RWPE2 (cell line): ENCODE measurements around the gene FGF2.

ENCODE experiments used
- ATAC-seq: fragments of 200-7000 bp; cut with Tn5 transposase; 3 replicates; pipeline ENCODE4 v1.9.1; 2021; ENCODE audit warnings: low read depth
- DNase-seq: peaks from one replicate; pipeline ENCODE4 v3.0.0-alpha.2; 2020; ENCODE audit warnings: low spot score
- H3K27ac ChIP-seq: fragments of 450-650 bp; 2 replicates; pipeline ENCODE4 v1.5.1; 2017; ENCODE audit warnings: mild to moderate bottlenecking; ENCODE audit not compliant: poor library complexity, severe bottlenecking
- H3K27me3 ChIP-seq: fragments of 250-450 bp; sonication (Bioruptor Pico); 2 replicates; pipeline ENCODE4 v1.5.1; 2021; ENCODE audit warnings: mild to moderate bottlenecking, moderate library complexity; ENCODE audit not compliant: insufficient read depth, poor library complexity, severe bottlenecking
- H3K36me3 ChIP-seq: fragments of 250-450 bp; sonication (Bioruptor Pico); 2 replicates; pipeline ENCODE4 v1.5.1; 2020; ENCODE audit warnings: low read depth, mild to moderate bottlenecking, moderate library complexity
- H3K4me1 ChIP-seq: fragments of 250-450 bp; sonication (Bioruptor Pico); 2 replicates; pipeline ENCODE4 v1.5.1; 2021; ENCODE audit warnings: mild to moderate bottlenecking, moderate library complexity; ENCODE audit not compliant: insufficient read depth, poor library complexity, severe bottlenecking
- H3K4me3 ChIP-seq: fragments of 250-450 bp; sonication (Bioruptor Pico); 2 replicates; pipeline ENCODE4 v1.5.1; 2021; ENCODE audit warnings: mild to moderate bottlenecking, moderate library complexity; ENCODE audit not compliant: severe bottlenecking
- H3K9me3 ChIP-seq: fragments of 250-450 bp; sonication (Bioruptor Pico); 2 replicates; pipeline ENCODE4 v1.5.1; 2021; ENCODE audit warnings: mild to moderate bottlenecking, moderate library complexity; ENCODE audit not compliant: severe bottlenecking
- TF ChIP-seq, protein P1 (sequence below): fragments of 450-650 bp; IDR thresholded peaks from one replicate; pipeline ENCODE4 v1.5.1; 2017; ENCODE audit warnings: mild to moderate bottlenecking, moderate library complexity; ENCODE audit not compliant: poor library complexity, severe bottlenecking

Gene FGF2

DNA sequence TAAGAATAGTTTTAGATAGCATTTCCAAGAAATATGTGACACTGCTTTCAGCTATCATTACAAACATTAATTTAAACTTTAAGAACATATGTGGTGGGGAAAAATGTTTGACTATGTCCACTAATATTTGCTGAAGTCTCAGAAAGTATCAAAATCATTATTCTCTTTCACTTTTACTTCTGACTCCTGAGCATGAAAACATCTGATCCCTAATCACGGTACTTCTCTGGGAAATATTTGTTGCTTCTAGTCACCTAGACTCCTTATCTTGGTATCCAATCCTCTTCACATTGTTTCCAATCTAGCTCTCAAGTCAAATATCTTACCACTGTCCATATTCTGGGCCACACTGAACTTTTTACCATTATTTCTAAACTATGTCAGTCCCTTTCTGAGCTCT, 85.0 kb downstream of the FGF2 start:
- H3K36me3 ChIP-seq, result peaks cover 49% of the 10 kb centered on the region
- H3K4me3 ChIP-seq, result no peak overlapping the region
- TF ChIP-seq, protein P1, sequence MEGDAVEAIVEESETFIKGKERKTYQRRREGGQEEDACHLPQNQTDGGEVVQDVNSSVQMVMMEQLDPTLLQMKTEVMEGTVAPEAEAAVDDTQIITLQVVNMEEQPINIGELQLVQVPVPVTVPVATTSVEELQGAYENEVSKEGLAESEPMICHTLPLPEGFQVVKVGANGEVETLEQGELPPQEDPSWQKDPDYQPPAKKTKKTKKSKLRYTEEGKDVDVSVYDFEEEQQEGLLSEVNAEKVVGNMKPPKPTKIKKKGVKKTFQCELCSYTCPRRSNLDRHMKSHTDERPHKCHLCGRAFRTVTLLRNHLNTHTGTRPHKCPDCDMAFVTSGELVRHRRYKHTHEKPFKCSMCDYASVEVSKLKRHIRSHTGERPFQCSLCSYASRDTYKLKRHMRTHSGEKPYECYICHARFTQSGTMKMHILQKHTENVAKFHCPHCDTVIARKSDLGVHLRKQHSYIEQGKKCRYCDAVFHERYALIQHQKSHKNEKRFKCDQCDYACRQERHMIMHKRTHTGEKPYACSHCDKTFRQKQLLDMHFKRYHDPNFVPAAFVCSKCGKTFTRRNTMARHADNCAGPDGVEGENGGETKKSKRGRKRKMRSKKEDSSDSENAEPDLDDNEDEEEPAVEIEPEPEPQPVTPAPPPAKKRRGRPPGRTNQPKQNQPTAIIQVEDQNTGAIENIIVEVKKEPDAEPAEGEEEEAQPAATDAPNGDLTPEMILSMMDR, result no peak
- H3K9me3 ChIP-seq, result no peaks in the 10 kb centered on the region
- H3K4me1 ChIP-seq, result peaks cover 12% of the 10 kb centered on the region
- H3K27ac ChIP-seq, result no peak overlapping the region
- no peaks in the 10 kb centered on the region for H3K27me3 ChIP-seq
- DNase-seq, result no peak
- ATAC-seq, result no peak

DNA sequence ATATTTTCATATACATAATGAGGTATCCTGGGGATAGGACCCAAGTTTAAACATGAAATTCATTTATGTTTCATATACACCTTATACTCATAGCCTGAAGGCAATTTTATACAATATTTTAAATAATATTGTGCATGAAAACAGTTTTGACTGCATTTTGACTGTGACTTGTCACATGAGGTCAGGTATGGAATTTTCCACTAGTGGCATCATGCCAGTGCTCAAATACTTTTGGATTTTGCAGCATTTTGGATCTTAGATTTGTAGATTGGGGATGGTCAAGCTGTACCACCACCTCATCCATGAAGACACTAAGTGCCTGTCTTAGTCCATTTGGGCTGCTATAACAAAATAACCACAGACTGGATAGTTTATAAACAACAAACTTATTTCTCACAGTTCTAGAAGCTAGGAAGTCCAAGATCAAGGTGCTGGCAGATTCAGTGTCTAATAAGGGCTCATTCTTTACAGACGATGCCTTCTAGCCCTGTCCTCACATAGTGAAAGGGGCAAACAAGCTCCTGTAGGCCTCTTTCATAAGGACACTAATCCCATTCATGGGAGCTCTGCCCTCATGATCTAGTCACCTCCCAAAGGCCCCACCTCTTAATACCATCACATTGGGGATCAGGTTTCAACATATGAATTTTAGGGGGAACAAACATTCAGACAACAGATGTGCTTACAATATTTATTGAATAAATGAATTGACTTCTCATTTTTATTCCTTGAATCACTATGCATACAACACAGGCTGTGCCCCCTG, 86.4 kb downstream of the FGF2 start:
- Histone ChIP-seq H3K4me1 (peaks cover 12% of the 10 kb centered on the region), H3K4me3 (no peak overlapping the region), H3K27ac (peak overlapping the region; percentile 6), H3K36me3 (peaks cover 55% of the 10 kb centered on the region), H3K27me3 (no peaks in the 10 kb centered on the region), H3K9me3 (no peaks in the 10 kb centered on the region)
- DNase-seq (no peak), ATAC-seq (no peak)
- TF ChIP-seq, protein P1, result no peak

- ATAC-seq (peak; percentile 93), DNase-seq (no peak)
- Histone ChIP-seq H3K9me3 (no peaks in the 10 kb centered on the region), H3K36me3 (peaks cover 55% of the 10 kb centered on the region), H3K27ac (peak overlapping the region; percentile 6), H3K27me3 (no peaks in the 10 kb centered on the region), H3K4me3 (no peak overlapping the region), H3K4me1 (peaks cover 12% of the 10 kb centered on the region)
- TF ChIP-seq, protein P1, result peak; percentile 81
Observed at GRCh38 chr4:122914292-122914904, 87.8 kb downstream of the FGF2 start.

- TF ChIP-seq, protein P1, result no peak
- DNase-seq (no peak), ATAC-seq (no peak)
- Histone ChIP-seq H3K4me1 (peaks cover 12% of the 10 kb centered on the region), H3K9me3 (no peaks in the 10 kb centered on the region), H3K27ac (peak overlapping the region; percentile 6), H3K4me3 (no peak overlapping the region), H3K27me3 (no peaks in the 10 kb centered on the region), H3K36me3 (peaks cover 55% of the 10 kb centered on the region)
Observed at GRCh38 chr4:122914938-122915337, 88.3 kb downstream of the FGF2 start.

DNA sequence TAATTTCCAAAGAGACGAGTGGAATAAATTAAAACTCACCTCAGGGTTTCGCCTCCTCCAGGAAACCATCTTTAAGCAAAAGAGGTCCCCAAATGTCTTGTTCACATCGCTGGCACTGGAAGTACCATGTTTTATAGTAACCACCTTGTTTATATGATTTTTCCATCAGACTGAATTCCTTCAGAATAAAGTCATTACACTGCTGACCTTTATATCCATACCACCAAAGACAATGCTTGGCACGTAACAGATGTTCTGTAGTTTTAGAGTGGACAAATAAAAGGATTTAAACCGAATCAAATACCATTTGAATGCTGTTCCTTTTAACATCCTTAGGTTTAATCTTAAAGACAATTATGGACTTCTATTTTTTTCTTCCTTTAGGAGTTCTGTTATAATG, 91.1 kb downstream of the FGF2 start:
- ATAC-seq, result no peak
- Histone ChIP-seq H3K27ac (no peak overlapping the region), H3K4me3 (no peak overlapping the region), H3K9me3 (no peaks in the 10 kb centered on the region), H3K4me1 (peaks cover 12% of the 10 kb centered on the region), H3K27me3 (no peaks in the 10 kb centered on the region), H3K36me3 (peaks cover 38% of the 10 kb centered on the region)
- TF ChIP-seq, protein P1, result no peak
- no peak for DNase-seq
